Measurements from ENCODE around the gene PRKD1. TPM values are rescaled to one million over a fixed set of nuclear protein-coding genes. Genes with fewer than 3 reads are reported as not detected.

Gene PRKD1
- total RNA-seq, 1 experiment from 2014 or later, result 5.1 TPM

DNA sequence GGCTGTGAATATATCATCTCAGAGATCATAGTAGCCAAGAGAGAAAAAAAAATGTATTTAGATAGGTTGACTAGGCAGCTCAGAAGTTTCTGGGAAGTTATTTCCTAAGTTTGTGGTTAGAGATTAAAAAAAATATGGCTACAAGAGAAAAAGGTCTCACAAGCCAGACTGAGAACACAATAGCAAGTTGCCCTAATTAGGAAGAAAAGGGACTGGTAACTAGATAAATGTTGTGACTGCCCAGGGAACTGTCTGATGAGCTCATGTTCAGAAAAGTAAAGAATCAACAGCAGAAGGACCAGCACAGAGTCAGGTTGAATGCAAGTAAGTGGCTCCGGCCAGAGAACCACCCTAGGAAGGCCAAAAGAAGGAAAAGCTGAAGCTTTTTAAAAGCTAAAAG, 256.6 kb downstream of the PRKD1 start:
- no peak for DNase-seq (ENCODE audit: low read depth)
- in situ Hi-C loops (cut with HindIII; ENCODE audit: low pct_unique_long_range_greater_than_20kb, low sequenced_read_pairs), result no loop called here

DNA sequence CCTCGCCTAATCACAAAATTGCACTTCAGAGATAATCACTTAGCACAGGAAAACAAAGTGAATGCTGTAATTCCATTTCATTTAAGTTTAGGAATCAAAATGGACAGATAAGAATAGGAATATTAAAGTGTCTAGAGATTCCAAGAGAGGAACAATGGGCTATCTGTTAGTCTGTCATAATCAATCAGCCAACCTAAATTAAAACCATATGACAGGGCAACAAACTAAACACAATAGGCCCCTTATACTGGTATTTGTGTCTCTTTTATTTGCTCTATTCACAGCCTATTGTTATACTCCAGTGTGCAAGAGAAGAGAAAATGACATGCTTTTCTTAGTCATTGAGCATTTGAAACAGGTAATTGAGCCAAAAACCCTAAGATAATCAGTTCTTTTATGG, 259.4 kb downstream of the PRKD1 start:
- in situ Hi-C loops (cut with HindIII; ENCODE audit: low pct_unique_long_range_greater_than_20kb, low sequenced_read_pairs), result no loop called here
- DNase-seq (ENCODE audit: low read depth), result no peak

DNA sequence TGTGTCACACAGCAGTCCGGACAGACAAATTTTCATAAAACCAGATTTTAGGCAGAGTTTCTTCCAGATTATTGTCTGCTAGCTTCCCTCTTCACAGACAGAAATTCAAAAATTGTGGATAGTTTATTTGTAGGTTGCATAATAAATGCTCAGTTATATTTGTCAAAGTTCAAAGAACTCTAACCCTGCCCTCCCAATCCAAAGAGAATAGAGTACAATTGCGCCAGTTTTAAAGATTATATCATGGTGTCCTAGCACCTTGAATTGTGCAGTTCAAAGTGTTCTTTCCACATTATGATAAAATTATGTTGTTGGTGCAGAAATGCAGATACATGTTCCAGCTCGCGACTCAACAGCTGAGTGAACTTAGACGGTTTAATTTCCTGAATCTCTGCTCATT, 263.1 kb downstream of the PRKD1 start:
- in situ Hi-C loops (cut with HindIII; ENCODE audit: low pct_unique_long_range_greater_than_20kb, low sequenced_read_pairs), result no loop called here
- DNase-seq (ENCODE audit: low read depth), result no peak

DNA sequence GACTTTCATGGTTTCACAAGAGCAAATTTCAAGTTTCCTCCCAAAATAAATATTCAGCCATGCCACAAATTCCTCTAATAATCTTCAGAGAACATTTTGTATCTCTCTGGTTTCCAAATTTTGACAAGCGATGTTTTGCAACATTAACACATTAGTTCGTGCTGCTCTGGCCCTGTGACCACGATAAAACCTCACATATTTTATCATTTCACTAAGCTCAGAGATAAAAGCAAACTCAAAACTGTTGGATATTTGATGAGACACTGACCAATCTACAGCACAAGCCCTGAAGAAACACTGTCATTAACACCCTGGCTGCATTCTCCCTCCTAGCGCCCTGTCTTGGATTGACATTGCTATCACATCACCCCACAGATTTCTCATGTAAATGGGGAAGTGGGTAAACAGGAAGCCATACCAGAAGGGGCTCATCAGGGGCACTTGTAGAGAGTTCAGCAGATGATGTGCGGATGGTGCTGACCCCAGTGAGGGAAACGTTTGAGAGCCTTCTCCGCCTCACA, 264.3 kb downstream of the PRKD1 start:
- DNase-seq (ENCODE audit: low read depth), result no peak
- in situ Hi-C loops (cut with HindIII; ENCODE audit: low pct_unique_long_range_greater_than_20kb, low sequenced_read_pairs), result no loop called here

DNA sequence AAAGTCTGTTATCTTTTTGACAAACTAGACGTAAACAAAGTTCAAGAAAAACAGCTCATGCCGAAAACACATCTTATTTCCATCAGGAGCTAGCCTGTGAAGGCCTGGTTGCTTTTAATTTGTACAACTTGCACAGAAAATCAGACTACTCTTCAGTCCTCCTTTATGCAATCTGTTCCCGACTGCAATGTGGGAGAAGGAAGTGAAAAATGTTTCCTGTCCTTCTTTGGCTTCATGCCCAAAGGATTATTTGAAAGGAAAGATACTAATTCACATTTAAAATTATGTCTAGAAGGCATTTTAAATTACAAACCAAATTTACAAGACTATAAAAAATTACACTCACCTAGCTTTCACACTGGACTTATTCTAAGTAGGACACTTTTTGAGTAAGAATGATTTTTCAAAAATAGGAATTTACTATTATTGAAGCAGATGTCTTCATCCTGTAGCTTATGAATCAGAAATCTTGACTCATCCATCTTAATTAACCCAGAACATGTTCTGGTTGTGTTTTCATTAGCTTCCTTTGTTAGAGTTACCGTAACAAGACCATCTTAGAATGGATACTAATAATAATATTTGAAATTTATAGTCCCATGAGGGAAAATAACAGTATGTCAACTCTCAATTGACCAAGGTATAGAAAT, 272.6 kb downstream of the PRKD1 start:
- DNase-seq (ENCODE audit: low read depth), result no peak
- in situ Hi-C loops (cut with HindIII; ENCODE audit: low pct_unique_long_range_greater_than_20kb, low sequenced_read_pairs), result no loop called here

DNA sequence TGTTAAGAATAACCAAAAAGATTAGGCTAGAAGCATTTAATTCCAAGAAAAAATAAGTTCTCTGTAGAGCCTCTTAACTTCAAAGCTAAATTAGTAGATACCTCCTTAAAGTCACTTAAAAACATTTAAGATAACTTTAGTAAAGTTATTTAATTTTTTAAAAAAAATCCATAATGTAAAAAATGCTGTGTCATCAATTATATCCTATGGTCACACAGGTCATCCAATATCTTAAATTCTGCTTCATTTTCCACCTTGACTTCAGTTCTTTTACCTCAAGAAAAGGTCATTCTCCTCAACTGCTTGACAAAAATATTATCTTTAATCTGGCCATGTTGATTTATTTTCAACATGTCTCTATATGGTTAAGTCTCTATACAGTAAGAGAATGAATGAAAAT, 274.3 kb downstream of the PRKD1 start:
- in situ Hi-C loops (cut with HindIII; ENCODE audit: low pct_unique_long_range_greater_than_20kb, low sequenced_read_pairs), result no loop called here
- no peak for DNase-seq (ENCODE audit: low read depth)

DNA sequence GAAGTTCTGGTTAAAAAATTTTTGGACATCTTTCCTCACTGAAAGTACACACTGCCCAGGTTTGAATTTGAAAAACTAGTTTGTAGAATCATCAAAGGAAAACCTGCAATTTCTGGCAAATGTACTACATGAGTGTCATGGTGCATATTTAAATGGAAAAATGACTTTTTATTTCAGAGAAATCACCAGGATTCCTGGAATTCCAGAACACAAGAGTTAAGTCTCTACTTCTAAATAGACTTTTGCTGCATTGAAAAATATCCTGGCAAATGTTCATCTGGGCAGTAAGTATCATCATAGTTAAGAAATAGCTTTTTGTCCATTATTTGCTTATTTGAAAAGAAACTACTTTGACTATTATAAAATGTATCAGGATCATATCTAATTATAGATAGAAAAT, 275.1 kb downstream of the PRKD1 start:
- DNase-seq (ENCODE audit: low read depth), result no peak
- in situ Hi-C loops (cut with HindIII; ENCODE audit: low pct_unique_long_range_greater_than_20kb, low sequenced_read_pairs), result no loop called here

DNA sequence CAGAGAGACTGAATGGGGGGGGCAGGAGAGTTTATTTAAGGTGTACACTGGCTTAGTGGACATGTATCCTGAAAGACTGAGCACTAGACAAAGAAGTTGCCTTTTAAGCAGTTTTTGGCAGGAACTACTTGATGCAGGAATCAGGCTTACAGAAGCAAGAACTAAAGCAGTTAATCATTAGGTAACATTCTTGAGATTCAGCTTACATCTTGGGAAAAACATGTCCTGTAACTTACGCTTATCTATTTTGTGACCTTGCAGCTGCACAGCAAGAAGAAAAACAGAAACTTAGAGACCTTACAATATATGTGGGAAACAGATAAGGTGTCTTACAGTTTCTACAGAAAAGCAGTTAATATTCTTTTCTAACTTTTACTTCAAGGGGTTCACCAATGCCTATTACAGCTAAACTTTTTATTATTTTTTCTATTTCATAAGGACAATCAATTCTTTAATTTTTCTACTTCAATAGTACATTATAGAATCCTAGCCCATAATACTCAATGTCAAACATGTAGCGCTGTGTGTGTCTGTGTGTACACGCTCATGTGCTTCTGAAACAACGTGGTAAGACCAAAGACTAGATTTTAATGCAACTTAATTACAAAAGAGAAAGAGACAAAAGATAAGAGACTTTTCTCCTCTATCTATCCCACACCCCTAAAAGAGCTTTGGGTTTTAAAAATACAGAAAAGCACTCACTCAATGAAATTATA, 276.9 kb downstream of the PRKD1 start:
- DNase-seq (ENCODE audit: low read depth), result no peak
- in situ Hi-C loops (cut with HindIII; ENCODE audit: low pct_unique_long_range_greater_than_20kb, low sequenced_read_pairs), result no loop called here

DNA sequence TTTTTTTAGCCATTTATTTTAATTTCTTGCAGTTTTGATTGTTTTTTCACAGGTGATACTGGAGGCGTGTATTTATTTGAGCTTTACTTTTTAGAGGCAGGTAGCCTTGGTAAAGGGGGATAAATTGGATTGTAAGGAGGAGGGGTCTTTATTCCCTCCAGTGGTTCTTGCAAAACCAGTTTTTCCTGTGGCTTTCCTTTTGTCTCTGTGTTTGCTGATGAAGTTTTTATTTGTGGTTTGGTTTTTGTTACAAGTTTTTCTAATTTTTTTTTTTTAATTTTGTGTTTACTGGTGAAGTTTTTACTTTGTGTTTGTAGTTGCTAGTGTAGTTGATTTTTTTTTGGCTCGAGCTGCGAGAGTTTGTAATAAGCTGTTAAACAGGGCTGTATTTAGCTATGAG, 278.5 kb downstream of the PRKD1 start:
- no peak for DNase-seq (ENCODE audit: low read depth)
- in situ Hi-C loops (cut with HindIII; ENCODE audit: low pct_unique_long_range_greater_than_20kb, low sequenced_read_pairs), result no loop called here

DNA sequence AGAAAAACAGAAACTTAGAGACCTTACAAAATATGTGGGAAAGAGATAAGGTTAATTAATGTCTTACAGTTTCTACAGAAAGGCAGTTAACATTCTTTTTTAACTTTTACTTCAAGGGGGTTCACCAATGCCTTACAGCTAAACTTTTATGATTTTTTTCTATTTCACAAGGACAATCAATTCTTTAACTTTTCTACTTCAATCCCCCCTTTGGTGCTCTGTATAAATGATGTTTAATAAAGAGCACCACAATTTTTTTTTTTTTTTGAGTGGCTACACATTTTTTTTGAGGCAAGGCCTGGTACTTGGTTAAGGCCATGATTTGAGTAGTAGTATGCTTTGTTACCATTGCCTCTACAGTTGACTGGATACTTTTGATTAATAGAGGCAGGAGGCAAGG, 279.6 kb downstream of the PRKD1 start:
- in situ Hi-C loops (cut with HindIII; ENCODE audit: low pct_unique_long_range_greater_than_20kb, low sequenced_read_pairs), result no loop called here
- DNase-seq (ENCODE audit: low read depth), result no peak

DNA sequence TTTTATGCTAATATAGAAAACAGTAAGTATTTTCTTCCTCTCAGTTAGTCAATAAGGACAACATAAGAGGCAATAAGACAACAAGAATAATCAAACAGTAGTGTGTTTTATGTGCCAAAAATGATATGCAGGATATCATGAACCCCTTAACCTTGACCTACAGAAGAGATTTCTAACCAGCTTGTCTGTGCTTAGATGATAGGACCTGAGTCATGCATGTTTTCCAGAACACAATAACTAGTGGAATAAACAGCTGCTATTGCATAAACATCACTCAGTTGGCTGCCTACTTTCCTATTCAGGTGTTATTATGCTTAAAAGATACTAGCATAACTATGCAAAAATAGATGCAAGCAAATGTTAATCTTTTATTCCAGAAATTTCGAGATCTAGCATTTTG, 282.5 kb downstream of the PRKD1 start:
- in situ Hi-C loops (cut with HindIII; ENCODE audit: low pct_unique_long_range_greater_than_20kb, low sequenced_read_pairs), result no loop called here
- DNase-seq (ENCODE audit: low read depth), result no peak

DNA sequence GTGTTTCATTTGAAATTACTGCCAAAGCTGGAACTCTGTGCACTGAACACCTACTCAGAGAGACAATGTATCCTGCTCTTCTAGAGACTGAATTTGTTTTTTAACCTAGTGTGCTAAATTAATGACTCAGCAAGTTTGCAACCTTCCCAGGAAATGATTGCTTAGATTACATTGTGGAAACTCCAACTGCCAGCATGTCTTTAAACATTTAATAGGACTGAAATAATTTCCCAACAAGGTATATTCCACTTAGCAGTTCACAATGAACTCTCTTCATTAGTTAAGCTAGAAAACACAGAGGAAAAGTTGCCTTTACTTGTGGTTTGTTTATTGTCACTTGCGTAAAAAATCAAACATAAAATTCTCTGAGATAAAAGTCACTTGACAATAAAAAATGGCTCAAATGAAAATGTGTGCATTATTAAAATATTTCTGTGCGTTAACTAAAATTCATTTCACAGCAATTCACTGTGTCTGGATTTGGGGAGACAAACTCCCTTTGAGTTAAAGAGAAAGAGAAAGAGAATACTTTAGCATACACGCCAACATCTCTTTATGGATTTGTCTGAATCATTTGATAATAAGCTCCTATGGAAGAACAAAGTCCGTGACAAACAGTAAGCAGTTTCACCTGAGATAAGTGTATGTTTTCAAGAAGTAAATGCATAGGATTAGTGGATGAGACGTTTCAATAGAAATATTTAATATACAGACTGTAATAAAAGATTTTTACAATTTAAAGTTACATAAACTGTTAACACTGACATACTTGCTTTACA, 284.0 kb downstream of the PRKD1 start:
- peak; percentile 14 for DNase-seq (ENCODE audit: low read depth)
- in situ Hi-C loops (cut with HindIII; ENCODE audit: low pct_unique_long_range_greater_than_20kb, low sequenced_read_pairs), result no loop called here

DNA sequence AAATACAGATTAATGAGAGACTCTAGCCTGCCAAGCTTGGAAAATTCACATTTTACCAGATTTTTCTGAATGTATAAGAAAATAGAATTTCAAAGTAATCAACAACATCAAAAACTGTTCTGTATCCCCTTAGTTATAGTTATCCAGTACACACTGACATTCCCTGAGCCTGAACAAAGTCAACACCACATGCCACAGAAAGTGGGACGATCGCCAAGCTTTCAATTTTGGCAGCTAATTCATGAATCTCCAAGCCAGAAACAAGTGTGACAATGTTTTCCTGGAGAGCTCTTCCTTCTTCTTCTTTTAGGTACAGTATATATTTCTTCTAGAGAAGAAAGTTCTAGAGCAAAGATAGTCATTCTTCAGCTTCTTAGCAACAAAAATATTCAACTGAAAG, 290.2 kb downstream of the PRKD1 start:
- DNase-seq (ENCODE audit: low read depth), result peak; percentile 28
- in situ Hi-C loops (cut with HindIII; ENCODE audit: low pct_unique_long_range_greater_than_20kb, low sequenced_read_pairs), result no loop called here

DNA sequence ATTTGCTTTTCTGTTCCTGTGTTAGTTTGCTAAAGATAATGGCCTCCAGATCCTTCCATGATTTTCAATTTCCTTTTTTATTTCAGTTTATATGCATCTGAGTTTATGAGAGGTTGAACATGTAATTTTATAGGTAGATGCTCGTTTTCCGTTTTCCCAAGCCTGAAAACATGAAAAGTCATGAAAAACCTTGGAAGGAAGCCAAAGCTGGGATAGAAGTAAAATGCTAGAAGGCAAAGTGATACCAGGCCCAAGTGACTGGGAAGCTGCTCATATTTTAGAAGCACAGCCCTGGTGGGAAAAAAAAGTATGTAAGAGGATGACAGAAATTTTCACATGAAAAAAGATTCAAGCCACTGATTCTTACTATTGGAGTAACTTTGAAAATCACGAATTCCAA, 290.8 kb downstream of the PRKD1 start:
- in situ Hi-C loops (cut with HindIII; ENCODE audit: low pct_unique_long_range_greater_than_20kb, low sequenced_read_pairs), result no loop called here
- no peak for DNase-seq (ENCODE audit: low read depth)

DNA sequence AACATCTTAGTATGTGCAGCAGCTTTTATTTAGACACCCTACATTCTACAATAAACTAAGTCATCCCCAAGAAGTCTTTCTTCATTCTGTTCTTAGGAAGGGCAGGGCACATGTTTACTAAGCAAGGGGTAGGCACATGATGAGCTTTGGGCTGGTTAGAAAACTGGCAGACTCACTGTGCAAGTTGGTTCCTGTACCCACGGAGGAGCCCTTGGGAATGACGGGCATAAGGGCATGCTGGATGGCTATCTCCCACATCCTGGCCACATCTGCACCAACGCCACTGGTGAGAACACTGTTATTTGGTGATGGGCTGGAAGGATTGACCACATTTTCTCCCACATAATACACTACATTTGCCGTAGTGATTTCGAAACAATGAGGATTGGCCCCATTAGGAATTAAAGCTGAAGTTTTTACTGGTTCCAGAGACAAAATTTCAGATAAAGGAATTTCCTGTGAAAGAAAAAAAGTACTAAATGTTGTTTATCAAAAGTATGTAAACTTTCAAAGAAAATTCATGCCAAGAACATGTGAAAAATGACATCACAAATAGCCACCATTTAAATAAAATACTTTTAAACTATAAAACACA, 297.0 kb downstream of the PRKD1 start:
- in situ Hi-C loops (cut with HindIII; ENCODE audit: low pct_unique_long_range_greater_than_20kb, low sequenced_read_pairs), result no loop called here
- DNase-seq (ENCODE audit: low read depth), result no peak

DNA sequence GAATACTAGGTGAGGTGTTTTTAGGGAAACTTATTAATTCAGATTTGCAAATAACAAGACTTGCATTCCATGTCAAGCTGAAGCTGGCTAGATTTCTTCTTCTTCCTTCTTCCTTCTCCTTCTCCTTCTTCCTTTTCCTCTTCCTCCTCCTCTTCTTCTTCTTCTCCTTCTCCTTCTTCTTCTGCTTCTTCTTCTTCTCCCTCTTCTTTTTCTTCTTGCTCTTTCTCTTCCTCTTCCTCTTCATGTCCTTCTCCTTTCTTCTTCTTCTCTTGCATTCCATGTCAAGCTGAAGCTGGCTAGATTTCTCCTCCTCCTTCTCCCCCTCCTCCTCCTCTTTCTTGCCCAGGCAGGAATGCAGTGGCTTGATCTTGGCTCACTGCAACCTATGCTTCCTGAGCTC, 297.8 kb downstream of the PRKD1 start:
- no peak for DNase-seq (ENCODE audit: low read depth)
- in situ Hi-C loops (cut with HindIII; ENCODE audit: low pct_unique_long_range_greater_than_20kb, low sequenced_read_pairs), result no loop called here

DNA sequence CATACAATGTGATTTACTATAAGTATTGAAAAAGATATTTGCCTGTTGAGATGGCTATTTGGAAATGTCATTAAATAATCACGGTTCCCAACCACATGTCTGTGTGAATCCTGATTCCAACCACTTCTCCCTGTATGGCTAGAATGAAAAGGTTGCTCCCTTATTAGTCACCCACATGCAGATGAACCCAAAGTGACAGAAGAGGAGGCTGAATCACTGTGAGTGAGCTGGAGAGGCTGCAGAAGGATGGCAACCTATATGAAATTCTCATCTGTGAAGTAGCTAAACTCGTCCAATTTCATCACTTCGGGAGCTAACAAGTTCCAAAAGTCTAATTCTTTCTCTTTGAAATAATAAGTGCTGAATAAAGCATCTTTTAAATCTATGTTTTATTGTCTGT, 300.5 kb downstream of the PRKD1 start:
- no peak for DNase-seq (ENCODE audit: low read depth)
- in situ Hi-C loops (cut with HindIII; ENCODE audit: low pct_unique_long_range_greater_than_20kb, low sequenced_read_pairs), result no loop called here

DNA sequence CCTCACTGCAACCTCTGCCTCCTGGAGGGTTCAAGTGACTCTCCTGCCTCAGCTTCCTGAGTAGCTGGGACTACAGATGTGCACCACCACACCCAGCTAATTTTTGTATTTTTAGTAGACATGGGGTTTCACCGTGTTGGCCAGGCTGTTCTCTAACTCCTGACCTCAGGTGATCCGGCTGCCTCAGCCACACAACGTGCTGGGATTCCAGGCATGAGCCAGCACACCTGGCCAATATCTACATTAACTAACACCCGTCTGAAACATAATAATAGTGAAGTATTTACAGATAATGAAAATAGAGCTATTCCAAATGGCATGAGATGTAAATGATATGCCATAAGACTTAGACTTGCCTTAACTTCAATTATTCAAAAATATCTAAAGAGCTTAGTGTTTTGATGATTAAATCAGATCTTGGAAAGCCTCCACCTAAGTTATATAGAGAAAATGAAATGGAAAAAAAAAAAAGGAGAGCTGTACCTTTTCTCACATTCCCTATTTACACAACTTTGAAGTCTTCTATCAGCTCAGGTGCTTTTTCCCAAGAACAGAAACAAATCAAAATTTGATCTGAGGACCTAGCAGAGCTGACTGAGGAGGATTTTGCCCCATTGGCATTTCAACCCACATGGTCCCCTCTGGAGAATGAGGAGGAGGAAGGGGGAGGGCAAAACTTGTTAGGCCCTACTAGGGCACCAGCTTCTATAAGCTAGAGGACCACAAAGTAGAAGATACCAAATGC, 309.2 kb downstream of the PRKD1 start:
- in situ Hi-C loops (cut with HindIII; ENCODE audit: low pct_unique_long_range_greater_than_20kb, low sequenced_read_pairs), result no loop called here
- DNase-seq (ENCODE audit: low read depth), result no peak

Measured in Caki2 (cell line).